H1 (cell line): Measurements from ENCODE around the gene SLC8A1. TPM values are rescaled to one million over a fixed set of nuclear protein-coding genes. Genes with fewer than 3 reads are reported as not detected.

ENCODE experiments used
- CTCF ChIA-PET: fragments of 300-600 bp; sonication (Branson Sonifier 250); formaldehyde crosslinking; loops from one replicate; lab custom pipeline; 2021; ENCODE audit not compliant: partially characterized antibody; lab: Charles Lee
- POLR2A ChIA-PET: fragments of 300-600 bp; sonication (Branson Sonifier 250); formaldehyde crosslinking; loops from one replicate; lab custom pipeline; 2021; ENCODE audit warnings: inconsistent platforms; ENCODE audit not compliant: partially characterized antibody; lab: Charles Lee
- DNase-seq, 2 experiments: peaks; one replicate each; pipeline versions ENCODE4 v3.0.0 to v3.0.0-alpha.2; 2010 to 2022; ENCODE audit warnings: low spot score in 2 of 2, low read depth in 1 of 2, mixed read lengths in 1 of 2
- FAIRE-seq: peaks from 2 replicates; lab custom pipeline; 2011; peaks lifted over from hg19 to GRCh38; lab: Jason Lieb, UNC
- H2AFZ ChIP-seq: 2 replicates; pipeline ENCODE4 v1.8.1; 2012; ENCODE audit warnings: low read length, inconsistent platforms
- H2AK5ac ChIP-seq: 2 replicates; pipeline ENCODE4 v1.6.1; 2013; ENCODE audit warnings: low read depth, low read length
- H2BK120ac ChIP-seq: replicated peaks from 2 replicates; pipeline ENCODE3; 2013; ENCODE audit warnings: low read depth, low read length, inconsistent platforms
- H2BK12ac ChIP-seq: 2 replicates; pipeline ENCODE4 v1.6.1; 2013; ENCODE audit warnings: low read depth, low read length
- H2BK15ac ChIP-seq: 2 replicates; pipeline ENCODE4 v1.6.1; 2013; ENCODE audit warnings: low read length
- H2BK20ac ChIP-seq: 2 replicates; pipeline ENCODE4 v1.6.1; 2013; ENCODE audit warnings: low read length
- H2BK5ac ChIP-seq: 2 replicates; pipeline ENCODE4 v1.6.1; 2013; ENCODE audit warnings: low read depth, low read length
- H3K14ac ChIP-seq: 2 replicates; pipeline ENCODE4 v1.6.1; 2013; ENCODE audit warnings: inconsistent platforms; ENCODE audit not compliant: insufficient read length
- H3K18ac ChIP-seq: 2 replicates; pipeline ENCODE4 v1.6.1; 2013; ENCODE audit warnings: low read length; ENCODE audit errors: extremely low read depth
- H3K23ac ChIP-seq: 2 replicates; pipeline ENCODE4 v1.6.1; 2013; ENCODE audit warnings: inconsistent platforms; ENCODE audit not compliant: insufficient read length
- H3K23me2 ChIP-seq: 2 replicates; pipeline ENCODE4 v1.6.1; 2013; ENCODE audit warnings: low read depth, low read length
- H3K27ac ChIP-seq: 2 replicates; pipeline ENCODE4 v1.6.1; 2011; ENCODE audit warnings: low read depth, low read length, inconsistent platforms
- H3K27me3 ChIP-seq, 4 experiments: replicated peaks in 1 of 4; 1 replicate in 1 of 4; 2 replicates in 3 of 4; pipeline versions ENCODE4 v1.6.1 to v1.8.1; 2011 to 2013; ENCODE audit warnings: low read length in 3 of 4, mild to moderate bottlenecking in 3 of 4, inconsistent platforms in 2 of 4, mixed read lengths in 2 of 4, moderate library complexity in 1 of 4; ENCODE audit not compliant: control insufficient read depth in 3 of 4, insufficient read depth in 3 of 4; ENCODE audit errors: extremely low read depth in 1 of 4
- H3K36me3 ChIP-seq, 4 experiments: 2 replicates each; pipeline versions ENCODE4 v1.6.1 to v1.8.1; 2011 to 2013; ENCODE audit warnings: mild to moderate bottlenecking in 4 of 4, low read length in 3 of 4, moderate library complexity in 2 of 4, control low read depth in 1 of 4, inconsistent platforms in 1 of 4; ENCODE audit not compliant: insufficient read depth in 4 of 4, control insufficient read depth in 2 of 4
- H3K4ac ChIP-seq: replicated peaks from 2 replicates; pipeline ENCODE3; 2013; ENCODE audit warnings: low read length, low read depth, mixed read lengths, inconsistent platforms; ENCODE audit not compliant: insufficient read length
- H3K4me1 ChIP-seq, 4 experiments: replicated peaks in 1 of 4; 1 replicate in 1 of 4; 2 replicates in 3 of 4; pipeline versions ENCODE4 v1.6.1 to v1.8.1; 2011 to 2013; ENCODE audit warnings: low read length in 3 of 4, inconsistent platforms in 2 of 4, mixed read lengths in 1 of 4; ENCODE audit not compliant: insufficient read depth in 4 of 4, control insufficient read depth in 3 of 4
- H3K4me2 ChIP-seq, 2 experiments: 2 replicates each; pipeline versions ENCODE4 v1.6.1 to v1.8.1; 2011 to 2013; ENCODE audit warnings: low read depth in 2 of 2, low read length in 2 of 2, control low read depth in 1 of 2, inconsistent platforms in 1 of 2, mild to moderate bottlenecking in 1 of 2; ENCODE audit not compliant: insufficient read depth in 1 of 2
- H3K4me3 ChIP-seq, 4 experiments: fragments of 200-600, 300-600 bp in 1 of 4; sonication (generic), shearing (Covaris generic), sonication (Bioruptor Twin) in 1 of 4; 2 replicates each; pipeline versions ENCODE4 v1.5.1 to v1.8.1; 2011 to 2016; ENCODE audit warnings: low read length in 4 of 4, low read depth in 3 of 4, control low read depth in 2 of 4, inconsistent platforms in 2 of 4, mild to moderate bottlenecking in 2 of 4, mixed read lengths in 1 of 4, moderate library complexity in 1 of 4; ENCODE audit not compliant: insufficient read depth in 2 of 4; ENCODE audit errors: extremely low read depth in 1 of 4
- H3K56ac ChIP-seq: replicated peaks from 2 replicates; pipeline ENCODE3; 2013; ENCODE audit warnings: low read depth, mild to moderate bottlenecking, mixed read lengths, low read length, inconsistent platforms; ENCODE audit not compliant: insufficient read length
- H3K79me1 ChIP-seq: 2 replicates; pipeline ENCODE4 v1.6.1; 2013; ENCODE audit warnings: low read depth, low read length, control low read depth
- H3K79me2 ChIP-seq, 2 experiments: 2 replicates each; pipeline versions ENCODE4 v1.6.1 to v1.8.1; 2012 to 2013; ENCODE audit warnings: low read length in 2 of 2, mild to moderate bottlenecking in 2 of 2, inconsistent platforms in 1 of 2; ENCODE audit not compliant: insufficient read depth in 2 of 2, control insufficient read depth in 1 of 2
- H3K9ac ChIP-seq, 4 experiments: replicated peaks in 1 of 4; 1 replicate in 1 of 4; 2 replicates in 3 of 4; pipeline versions ENCODE4 v1.6.1 to v1.8.1; 2011 to 2013; ENCODE audit warnings: low read depth in 3 of 4, low read length in 3 of 4, control low read depth in 2 of 4, mild to moderate bottlenecking in 2 of 4, moderate library complexity in 2 of 4, inconsistent platforms in 1 of 4; ENCODE audit errors: extremely low read depth in 1 of 4
- H3K9me3 ChIP-seq, 2 experiments: 2 replicates each; pipeline versions ENCODE4 v1.6.1 to v1.8.1; 2012 to 2013; ENCODE audit warnings: mild to moderate bottlenecking in 2 of 2, moderate library complexity in 2 of 2, control low read depth in 1 of 2, inconsistent platforms in 1 of 2, low read depth in 1 of 2, low read length in 1 of 2, mixed read lengths in 1 of 2; ENCODE audit not compliant: insufficient read depth in 2 of 2
- H4K20me1 ChIP-seq, 2 experiments: replicated peaks in 1 of 2; 2 replicates each; pipeline versions ENCODE3 to v1.8.1; 2011 to 2013; ENCODE audit warnings: inconsistent platforms in 2 of 2, low read length in 2 of 2, mild to moderate bottlenecking in 1 of 2; ENCODE audit not compliant: insufficient read depth in 2 of 2, control insufficient read depth in 1 of 2
- H4K5ac ChIP-seq: 2 replicates; pipeline ENCODE4 v1.6.1; 2013; ENCODE audit warnings: low read length, low read depth, mixed read lengths, inconsistent platforms; ENCODE audit not compliant: insufficient read length
- H4K8ac ChIP-seq: 2 replicates; pipeline ENCODE4 v1.8.0; 2013; ENCODE audit warnings: mild to moderate bottlenecking, moderate library complexity, low read length, inconsistent platforms; ENCODE audit not compliant: insufficient read depth; ENCODE audit errors: extremely low read depth
- H4K91ac ChIP-seq: replicated peaks from 2 replicates; pipeline ENCODE3; 2013; ENCODE audit warnings: low read length, mixed read lengths, inconsistent platforms; ENCODE audit not compliant: insufficient read length
- ATF3 ChIP-seq: IDR thresholded peaks from 2 replicates; pipeline ENCODE4 v1.6.1; 2011; ENCODE audit warnings: low read depth, mild to moderate bottlenecking, low read length; ENCODE audit not compliant: insufficient read depth
- BACH1 ChIP-seq: IDR thresholded peaks from 2 replicates; pipeline ENCODE4 v1.6.1; 2012; ENCODE audit warnings: low read length, improper control_type of control experiment
- CEBPB ChIP-seq: IDR thresholded peaks from 2 replicates; pipeline ENCODE4 v1.6.1; 2012; ENCODE audit warnings: low read depth, low read length
- EGR1 ChIP-seq: IDR thresholded peaks from 2 replicates; pipeline ENCODE4 v1.6.1; 2011; ENCODE audit warnings: low read depth, low read length, borderline replicate concordance
- FOSL1 ChIP-seq: IDR thresholded peaks from 2 replicates; pipeline ENCODE4 v1.6.1; 2011; ENCODE audit warnings: mild to moderate bottlenecking, low read depth, low read length, moderate library complexity; ENCODE audit not compliant: insufficient read depth
- GTF2F1 ChIP-seq: IDR thresholded peaks from 2 replicates; pipeline ENCODE4 v1.6.1; 2012; ENCODE audit warnings: low read depth, low read length, improper control_type of control experiment, borderline replicate concordance
- HDAC6 ChIP-seq: IDR thresholded peaks from one replicate; pipeline ENCODE4 v1.7.1; 2012; ENCODE audit warnings: low read depth, mild to moderate bottlenecking, inconsistent platforms, low read length, moderate library complexity
- MAX ChIP-seq: IDR thresholded peaks from 2 replicates; pipeline ENCODE4 v1.6.1; 2012; ENCODE audit warnings: inconsistent platforms
- RBBP5 ChIP-seq: IDR thresholded peaks from 2 replicates; pipeline ENCODE4 v1.7.1; 2012; ENCODE audit warnings: low read depth, mild to moderate bottlenecking, inconsistent platforms, low read length, moderate library complexity, borderline replicate concordance
- SAP30 ChIP-seq: fragments of 300-600 bp; sonication (generic); IDR thresholded peaks from 2 replicates; pipeline ENCODE4 v1.7.1; 2012; ENCODE audit warnings: low read length, moderate library complexity, mild to moderate bottlenecking, inconsistent platforms; ENCODE audit not compliant: insufficient read depth, insufficient replicate concordance
- SP1 ChIP-seq: IDR thresholded peaks from 2 replicates; pipeline ENCODE4 v1.6.1; 2011; ENCODE audit warnings: low read depth, low read length
- SP2 ChIP-seq: IDR thresholded peaks from 2 replicates; pipeline ENCODE4 v1.6.1; 2012; ENCODE audit warnings: mild to moderate bottlenecking, low read length, inconsistent platforms
- SUZ12 ChIP-seq: fragments of 200-600 bp; sonication (generic); IDR thresholded peaks from 2 replicates; pipeline ENCODE4 v1.6.1; 2012; ENCODE audit warnings: mild to moderate bottlenecking, inconsistent platforms, low read length, moderate library complexity, mixed read lengths
- TAF7 ChIP-seq: optimal IDR thresholded peaks from 2 replicates; pipeline ENCODE3; 2011; ENCODE audit warnings: low read depth, mild to moderate bottlenecking, inconsistent platforms, low read length, moderate library complexity, borderline replicate concordance
- TBP ChIP-seq: IDR thresholded peaks from 2 replicates; pipeline ENCODE4 v1.6.1; 2011; ENCODE audit warnings: low read depth, low read length, improper control_type of control experiment
- polyA plus RNA-seq, 7 experiments: library from polyadenylated mRNA; depleted of rRNA in 3 of 7; stranded (reverse) in 5 of 7; unstranded in 2 of 7; fragments of >200 nt in 5 of 7; fragments of 200-250 nt in 2 of 7; gene quantifications; 1 replicate in 5 of 7; 2 replicates in 1 of 7; 4 replicates in 1 of 7; pipeline versions ENCODE4 v1.2.1 to v1.2.3, GENCODE V29; 2011 to 2013; ENCODE audit warnings: missing spikeins in 2 of 7, mixed read lengths in 2 of 7
- total RNA-seq: library from RNA; stranded (reverse); fragmentation: NEBNext Ultra II Directional; extraction: Animal tissue kit (Norgen Biotek cat#: 25700); gene quantifications from 2 replicates; pipeline ENCODE4 v1.2.1, GENCODE V29; 2021

Gene SLC8A1
- total and polyA plus RNA-seq, 2 of the 8 experiments (the other 6 are each of a cell fraction or from before 2014, with no cell fraction given), result 0.68 to 3.6 TPM

GRCh38 chr2:40201425-40201824, 250.5 kb downstream of the SLC8A1 start:
- no peak overlapping the region for H2BK12ac ChIP-seq
- H3K4me2 ChIP-seq, result no peak overlapping the region
- no peak overlapping the region for H4K91ac ChIP-seq
- ChIA-PET POLR2A (no interaction called here), CTCF (no interaction called here)
- no peak overlapping the region for H2BK120ac ChIP-seq
- DNase-seq (no peak), FAIRE-seq (no peak)
- H3K4me1 ChIP-seq, result peaks cover 0 to 3% (median 0%) of the 10 kb centered on the region in 4 experiments; a peak in 1 of 7 replicates
- no peak overlapping the region for H3K4me3 ChIP-seq
- no peaks in the 10 kb centered on the region for H3K27me3 ChIP-seq
- H3K9ac ChIP-seq, result no peak overlapping the region
- H4K20me1 ChIP-seq, result no peaks in the 10 kb centered on the region
- H2AFZ ChIP-seq, result no peak overlapping the region
- no peak overlapping the region for H4K8ac ChIP-seq
- no peaks in the 10 kb centered on the region for H3K79me1 ChIP-seq
- H3K56ac ChIP-seq, result no peak overlapping the region
- no peaks in the 10 kb centered on the region for H3K23me2 ChIP-seq
- no peak overlapping the region for H3K4ac ChIP-seq
- H3K79me2 ChIP-seq, result no peaks in the 10 kb centered on the region
- H2BK15ac ChIP-seq, result no peak overlapping the region
- TF ChIP-seq EGR1, result no peak
- TF ChIP-seq BACH1, result no peak
- TF ChIP-seq CEBPB, result no peak
- TF ChIP-seq HDAC6, result no peak
- no peak for TF ChIP-seq FOSL1
- no peak for TF ChIP-seq TAF7
- no peak for TF ChIP-seq SUZ12
- no peak for TF ChIP-seq ATF3
- no peak for TF ChIP-seq SP2
- TF ChIP-seq RBBP5, result no peak
- no peak for TF ChIP-seq SP1
- TF ChIP-seq TBP, result no peak
- no peak for TF ChIP-seq SAP30
- no peak for TF ChIP-seq MAX
- no peak for TF ChIP-seq GTF2F1
- no peak overlapping the region for H3K23ac ChIP-seq
- H3K18ac ChIP-seq, result no peak overlapping the region
- H2BK5ac ChIP-seq, result no peak overlapping the region
- no peak overlapping the region for H3K27ac ChIP-seq
- no peak overlapping the region for H2BK20ac ChIP-seq
- H2AK5ac ChIP-seq, result no peak overlapping the region
- no peaks in the 10 kb centered on the region for H3K9me3 ChIP-seq
- H3K14ac ChIP-seq, result no peak overlapping the region
- H4K5ac ChIP-seq, result no peak overlapping the region
- H3K36me3 ChIP-seq, result no peaks in the 10 kb centered on the region; a peak in 1 of 8 replicates
